MM.1S (cell line): ENCODE data around the gene TRIM66.

Experiments
- DNase-seq: peaks from one replicate; pipeline ENCODE4 v3.0.0-alpha.2; 2015
- H2AFZ ChIP-seq: fragments of 300-600 bp; sonication (generic); 2 replicates; pipeline ENCODE4 v1.6.0; 2016; ENCODE audit warnings: antibody characterized with exemption, low read length
- H3F3A ChIP-seq: fragments of 300-600 bp; sonication (generic); 2 replicates; pipeline ENCODE4 v1.6.1; 2016; ENCODE audit warnings: mild to moderate bottlenecking, antibody characterized with exemption, low read length, moderate library complexity, mixed read lengths; ENCODE audit not compliant: insufficient read depth
- H3K27ac ChIP-seq: fragments of 300-600 bp; sonication (generic); 2 replicates; pipeline ENCODE4 v1.5.1; 2016; ENCODE audit warnings: mild to moderate bottlenecking, low read length
- H3K27me3 ChIP-seq: fragments of 300-600 bp; sonication (generic); replicated peaks from 2 replicates; pipeline ENCODE4 v1.6.0; 2016; ENCODE audit warnings: low read length; ENCODE audit not compliant: insufficient read depth
- H3K36me3 ChIP-seq: fragments of 300-600 bp; sonication (generic); replicated peaks from 2 replicates; pipeline ENCODE4 v1.6.1; 2016; ENCODE audit warnings: mild to moderate bottlenecking, low read length, mixed read lengths; ENCODE audit not compliant: insufficient read depth
- H3K4me1 ChIP-seq: fragments of 300-600 bp; sonication (generic); 2 replicates; pipeline ENCODE4 v1.6.1; 2016; ENCODE audit warnings: low read length, mixed read lengths
- H3K4me2 ChIP-seq: fragments of 300-600 bp; sonication (generic); 2 replicates; pipeline ENCODE4 v1.6.0; 2016; ENCODE audit warnings: low read depth, low read length
- H3K4me3 ChIP-seq: fragments of 300-600 bp; sonication (generic); 2 replicates; pipeline ENCODE4 v1.5.1; 2016; ENCODE audit warnings: low read length, mixed read lengths
- H3K79me2 ChIP-seq: fragments of 300-600 bp; sonication (generic); 2 replicates; pipeline ENCODE4 v1.6.1; 2016; ENCODE audit warnings: mixed run types, low read length, mixed read lengths
- H3K9ac ChIP-seq: fragments of 300-600 bp; sonication (generic); 2 replicates; pipeline ENCODE4 v1.6.1; 2016; ENCODE audit warnings: low read length, mixed read lengths
- H3K9me2 ChIP-seq: fragments of 300-600 bp; sonication (generic); replicated peaks from 2 replicates; pipeline ENCODE4 v1.6.1; 2016; ENCODE audit warnings: mild to moderate bottlenecking, low read length, mixed read lengths; ENCODE audit not compliant: insufficient read depth
- H3K9me3 ChIP-seq: fragments of 300-600 bp; sonication (generic); replicated peaks from 2 replicates; pipeline ENCODE4 v1.6.1; 2016; ENCODE audit warnings: mild to moderate bottlenecking, low read length, mixed read lengths; ENCODE audit not compliant: insufficient read depth
- H4K20me1 ChIP-seq: fragments of 300-600 bp; sonication (generic); 2 replicates; pipeline ENCODE4 v1.6.1; 2016; ENCODE audit warnings: mild to moderate bottlenecking, low read length, moderate library complexity, mixed read lengths; ENCODE audit not compliant: insufficient read depth
- CTCF ChIP-seq: fragments of 300-600 bp; sonication (generic); IDR thresholded peaks from 2 replicates; pipeline ENCODE4 v1.5.1; 2016; ENCODE audit warnings: antibody characterized with exemption, low read length, mixed read lengths
- EZH2 ChIP-seq: fragments of 300-600 bp; sonication (generic); optimal IDR thresholded peaks from 2 replicates; pipeline ENCODE3; 2017; ENCODE audit warnings: low read depth, mild to moderate bottlenecking, antibody characterized with exemption, low read length, mixed read lengths
- EZH2phosphoT487 ChIP-seq: fragments of 300-600 bp; sonication (generic); IDR thresholded peaks from 2 replicates; pipeline ENCODE4 v1.6.1; 2018; ENCODE audit warnings: antibody characterized with exemption, low read length

The TRIM66 gene

GRCh38 chr11:8634498-8634897 lies 48.0 kb downstream of the TRIM66 start:
- Histone ChIP-seq H3K4me2 (peak overlapping the region; percentile 44), H3F3A (peaks cover 36% of the 10 kb centered on the region), H3K36me3 (no peaks in the 10 kb centered on the region), H3K27me3 (no peaks in the 10 kb centered on the region), H3K4me3 (no peak overlapping the region), H3K4me1 (peaks cover 51% of the 10 kb centered on the region), H3K9me2 (no peaks in the 10 kb centered on the region), H3K9me3 (no peaks in the 10 kb centered on the region), H4K20me1 (no peaks in the 10 kb centered on the region), H3K79me2 (no peaks in the 10 kb centered on the region), H3K27ac (peak overlapping the region; percentile 74; the same call in 1 of the 2 replicates), H2AFZ (no peak overlapping the region), H3K9ac (no peak overlapping the region)
- TF ChIP-seq EZH2 (no peak), EZH2phosphoT487 (no peak), CTCF (no peak)
- DNase-seq, result peak; percentile 87

- Histone ChIP-seq H3K79me2 (no peaks in the 10 kb centered on the region), H3K4me2 (peak overlapping the region; percentile 10; the same call in 1 of the 2 replicates), H3K9me2 (no peaks in the 10 kb centered on the region), H3K36me3 (no peaks in the 10 kb centered on the region), H3K27me3 (no peaks in the 10 kb centered on the region), H4K20me1 (no peaks in the 10 kb centered on the region), H3K27ac (peak overlapping the region; percentile 28; the same call in 1 of the 2 replicates), H3K4me1 (peaks cover 51% of the 10 kb centered on the region), H3K9ac (no peak overlapping the region), H3K9me3 (no peaks in the 10 kb centered on the region), H3F3A (peaks cover 36% of the 10 kb centered on the region), H2AFZ (no peak overlapping the region), H3K4me3 (no peak overlapping the region)
- DNase-seq, result peak; percentile 18
- TF ChIP-seq EZH2 (no peak), EZH2phosphoT487 (no peak), CTCF (no peak)
Observed at GRCh38 chr11:8631395-8632118, 50.9 kb downstream of the TRIM66 start.

- Histone ChIP-seq H3K4me1 (no peaks in the 10 kb centered on the region), H3K4me3 (no peak overlapping the region), H3K36me3 (0 out of 2 replicates have a peak, but pooled peaks cover 3% of the 10 kb centered on the region), H3K9me3 (no peaks in the 10 kb centered on the region), H3K27me3 (no peaks in the 10 kb centered on the region), H3K27ac (no peak overlapping the region), H3K79me2 (no peaks in the 10 kb centered on the region), H4K20me1 (no peaks in the 10 kb centered on the region), H3K4me2 (no peak overlapping the region), H3K9me2 (no peaks in the 10 kb centered on the region), H2AFZ (no peak overlapping the region), H3K9ac (no peak overlapping the region), H3F3A (no peaks in the 10 kb centered on the region)
- DNase-seq, result no peak
- no peak for TF ChIP-seq EZH2phosphoT487
- TF ChIP-seq CTCF, result no peak
- no peak for TF ChIP-seq EZH2
Observed at GRCh38 chr11:8624698-8625097, 57.8 kb downstream of the TRIM66 start.
